HCT116 (cell line): Measurements from ENCODE around the gene RPL39L. TPM values are rescaled to one million over a fixed set of nuclear protein-coding genes. Genes with fewer than 3 reads are reported as not detected.

Experiments
- ATAC-seq: fragments of 200-7000 bp; cut with Tn5 transposase; 2 replicates; pipeline ENCODE4 v1.9.1; 2020; ENCODE audit warnings: mild to moderate bottlenecking, moderate library complexity
- BruUV-seq: library from RNA; stranded (reverse); fragments of 400-500 nt; replicated peaks from 2 replicates; lab custom pipeline; 2021; lab: Mats Ljungman, UMichigan
- CTCF ChIA-PET: fragments of 300-600 bp; sonication (Branson Sonifier 250); formaldehyde crosslinking; loops from one replicate; lab custom pipeline; 2021; ENCODE audit warnings: antibody characterized with exemption; lab: Charles Lee
- POLR2A ChIA-PET: fragments of 300-600, 350-600 bp; sonication (Branson Sonifier 250); formaldehyde crosslinking; loops from one replicate; lab custom pipeline; 2021; ENCODE audit warnings: antibody characterized with exemption; lab: Charles Lee
- RAD21 ChIA-PET, 2 experiments: fragments of 300-600 bp; sonication (Branson Sonifier 250); formaldehyde crosslinking; loops; one replicate each; lab custom pipeline; 2023; ENCODE audit warnings: low total read pairs in 2 of 2; ENCODE audit not compliant: uncharacterized antibody in 2 of 2, unreplicated experiment in 2 of 2, low non-redundant PET in 1 of 2; lab: Charles Lee
- DNase-seq: peaks from one replicate; pipeline ENCODE4 v3.0.0-alpha.2; 2010; ENCODE audit warnings: low read depth, low spot score
- H2AFZ ChIP-seq: fragments of 200-600 bp; shearing (Covaris generic), sonication (generic); 2 replicates; pipeline ENCODE4 v1.6.1; 2017; ENCODE audit warnings: low read depth, mixed run types, mixed read lengths, antibody characterized with exemption, low read length; ENCODE audit not compliant: poor library complexity, severe bottlenecking
- H3K27ac ChIP-seq: 2 replicates; pipeline ENCODE4 v1.5.1; 2012; ENCODE audit warnings: low read depth, low read length
- H3K27me3 ChIP-seq: fragments of 200-600 bp; sonication (generic); 2 replicates; pipeline ENCODE4 v1.6.1; 2016; ENCODE audit warnings: mixed run types, low read length, mixed read lengths; ENCODE audit not compliant: insufficient read depth
- H3K36me3 ChIP-seq, 2 experiments: fragments of 200-500 bp in 1 of 2; fragments of 200-600 bp in 1 of 2; sonication (Bioruptor generic) in 1 of 2; sonication (generic) in 1 of 2; 2 replicates each; pipeline versions ENCODE4 v1.5.1 to v1.6.1; 2014 to 2016; ENCODE audit warnings: low read length in 2 of 2, inconsistent platforms in 1 of 2, mixed read lengths in 1 of 2, mixed run types in 1 of 2; ENCODE audit not compliant: insufficient read depth in 2 of 2, control insufficient read depth in 1 of 2
- H3K4me1 ChIP-seq, 2 experiments: fragments of 200-600 bp in 1 of 2; sonication (generic) in 1 of 2; 2 replicates each; pipeline versions ENCODE4 v1.5.1 to v1.6.1; 2012 to 2017; ENCODE audit warnings: low read length in 2 of 2, inconsistent platforms in 1 of 2, mild to moderate bottlenecking in 1 of 2, mixed read lengths in 1 of 2, mixed run types in 1 of 2, moderate library complexity in 1 of 2; ENCODE audit not compliant: insufficient read depth in 2 of 2, control insufficient read depth in 1 of 2
- H3K4me2 ChIP-seq: fragments of 200-600 bp; sonication (generic); 2 replicates; pipeline ENCODE4 v1.6.1; 2017; ENCODE audit warnings: mixed run types, low read length, mixed read lengths
- H3K4me3 ChIP-seq, 2 experiments: fragments of 200-600 bp in 1 of 2; sonication (generic) in 1 of 2; replicated peaks in 1 of 2; 2 replicates each; pipeline ENCODE4 v1.5.1; 2011 to 2016; ENCODE audit warnings: low read length in 2 of 2, control low read depth in 1 of 2, low read depth in 1 of 2, mild to moderate bottlenecking in 1 of 2, mixed read lengths in 1 of 2, mixed run types in 1 of 2
- H3K79me2 ChIP-seq: fragments of 200-600 bp; sonication (generic); 2 replicates; pipeline ENCODE4 v1.6.1; 2017; ENCODE audit warnings: mild to moderate bottlenecking, mixed run types, low read length, moderate library complexity, mixed read lengths; ENCODE audit not compliant: insufficient read depth
- H3K9ac ChIP-seq: fragments of 200-600 bp; sonication (generic); 2 replicates; pipeline ENCODE4 v1.6.1; 2016; ENCODE audit warnings: low read length, mixed read lengths
- H3K9me2 ChIP-seq: fragments of 200-600 bp; sonication (generic), shearing (Covaris generic); 2 replicates; pipeline ENCODE4 v1.6.1; 2017; ENCODE audit warnings: mixed run types, mild to moderate bottlenecking, moderate library complexity; ENCODE audit not compliant: insufficient read depth
- H3K9me3 ChIP-seq, 2 experiments: fragments of 200-500 bp in 1 of 2; fragments of 200-600 bp in 1 of 2; sonication (Bioruptor generic) in 1 of 2; sonication (generic) in 1 of 2; 2 replicates each; pipeline ENCODE4 v1.6.1; 2014 to 2017; ENCODE audit warnings: low read length in 2 of 2, mixed read lengths in 2 of 2, inconsistent platforms in 1 of 2, low read depth in 1 of 2, mild to moderate bottlenecking in 1 of 2, mixed run types in 1 of 2, moderate library complexity in 1 of 2; ENCODE audit not compliant: control insufficient read depth in 1 of 2, insufficient read depth in 1 of 2
- H4K20me1 ChIP-seq: fragments of 200-600 bp; sonication (generic), shearing (Covaris generic); 2 replicates; pipeline ENCODE4 v1.6.1; 2017; ENCODE audit warnings: mixed run types, mild to moderate bottlenecking, moderate library complexity; ENCODE audit not compliant: insufficient read depth
- CBX3 ChIP-seq: IDR thresholded peaks from 2 replicates; pipeline ENCODE4 v1.6.1; 2012; ENCODE audit warnings: low read depth
- CEBPB ChIP-seq: IDR thresholded peaks from 2 replicates; pipeline ENCODE4 v1.6.1; 2012; ENCODE audit warnings: low read depth
- ELF1 ChIP-seq: IDR thresholded peaks from 2 replicates; pipeline ENCODE4 v1.6.1; 2012; ENCODE audit warnings: low read depth, borderline replicate concordance
- EZH2 ChIP-seq: fragments of 200-600 bp; sonication (generic); IDR thresholded peaks from 2 replicates; pipeline ENCODE4 v1.6.1; 2017; ENCODE audit warnings: antibody characterized with exemption, mixed run types
- EZH2phosphoT487 ChIP-seq: fragments of 200-600 bp; IDR thresholded peaks from 2 replicates; pipeline ENCODE4 v1.6.1; 2018; ENCODE audit warnings: antibody characterized with exemption, borderline replicate concordance
- FOSL1 ChIP-seq: IDR thresholded peaks from 2 replicates; pipeline ENCODE4 v1.6.1; 2012; ENCODE audit warnings: low read depth
- JUND ChIP-seq: IDR thresholded peaks from 2 replicates; pipeline ENCODE4 v1.6.1; 2012
- POLR2A ChIP-seq: IDR thresholded peaks from 2 replicates; pipeline ENCODE4 v1.7.0; 2011; ENCODE audit warnings: borderline replicate concordance; ENCODE audit not compliant: insufficient read depth, insufficient read length; ENCODE audit errors: extremely low read depth
- RAD21 ChIP-seq: IDR thresholded peaks from 2 replicates; pipeline ENCODE4 v1.6.1; 2012; ENCODE audit warnings: low read depth, mild to moderate bottlenecking
- REST ChIP-seq: IDR thresholded peaks from 2 replicates; pipeline ENCODE4 v1.6.1; 2012; ENCODE audit warnings: low read depth
- SP1 ChIP-seq: IDR thresholded peaks from 2 replicates; pipeline ENCODE4 v1.6.1; 2012; ENCODE audit warnings: low read depth
- SRF ChIP-seq: IDR thresholded peaks from 2 replicates; pipeline ENCODE4 v1.6.1; 2012; ENCODE audit warnings: low read depth
- TCF7L2 ChIP-seq: IDR thresholded peaks from 2 replicates; pipeline ENCODE4 v1.7.0; 2011; ENCODE audit warnings: borderline replicate concordance, inconsistent platforms; ENCODE audit not compliant: insufficient read depth, insufficient read length; ENCODE audit errors: extremely low read depth
- YY1 ChIP-seq: IDR thresholded peaks from 2 replicates; pipeline ENCODE4 v1.6.1; 2011; ENCODE audit warnings: low read length, low read depth, moderate library complexity, mild to moderate bottlenecking; ENCODE audit not compliant: insufficient replicate concordance; ENCODE audit errors: extremely low read depth
- ZFX ChIP-seq: fragments of 450-650 bp; IDR thresholded peaks from 2 replicates; pipeline ENCODE4 v1.6.1; 2017
- ZNF274 ChIP-seq: fragments of 200-500 bp; sonication (Bioruptor generic); IDR thresholded peaks from 2 replicates; pipeline ENCODE4 v1.6.1; 2014; ENCODE audit warnings: mild to moderate bottlenecking, low read depth, low read length, inconsistent platforms
- intact Hi-C: fragments of 100-400 bp; cut with micrococcal nuclease; formaldehyde crosslinking; loops from 2 replicates; pipeline ENCODE4 v1.10.0; 2022
- total RNA-seq: library from RNA; stranded (reverse); gene quantifications from one replicate; pipeline ENCODE4 v1.2.1, GENCODE V29; 2021; ENCODE audit not compliant: unreplicated experiment

RPL39L gene
- total RNA-seq, 1 experiment from 2014 or later: not detected

GRCh38 chr3:187132666-187133065, 6.6 kb downstream of the RPL39L start:
- RAD21 ChIA-PET: no interaction called here
- POLR2A ChIA-PET: no interaction called here
- no TSS peak for BruUV-seq

More at GRCh38 chr3:187132666-187133065, 6.6 kb downstream of the RPL39L start:
- Histone ChIP-seq H3K36me3 (no peaks in the 10 kb centered on the region), H3K9ac (no peak overlapping the region), H3K79me2 (no peaks in the 10 kb centered on the region), H3K27me3 (no peaks in the 10 kb centered on the region), H4K20me1 (no peaks in the 10 kb centered on the region), H3K9me2 (no peaks in the 10 kb centered on the region), H3K4me2 (no peak overlapping the region), H3K4me3 (no peak overlapping the region), H3K27ac (no peak overlapping the region), H3K9me3 (no peaks in the 10 kb centered on the region), H3K4me1 (peaks cover 0 to 5% of the 10 kb centered on the region in 2 experiments; a peak in 2 of 4 replicates), H2AFZ (no peak overlapping the region)
- ATAC-seq (no peak), DNase-seq (no peak)
- CTCF ChIA-PET: no interaction called here
- TF ChIP-seq FOSL1 (no peak), CEBPB (no peak), JUND (no peak), POLR2A (no peak), EZH2 (no peak), ZNF274 (no peak), YY1 (no peak), ZFX (no peak), TCF7L2 (no peak), SRF (no peak), EZH2phosphoT487 (no peak), ELF1 (no peak), RAD21 (no peak), SP1 (no peak), REST (no peak), CBX3 (no peak)
- intact Hi-C loops: no loop called here
